Hepatocyte (in vitro differentiated cells): ENCODE measurements around the gene CPM. TPM values are rescaled to one million over a fixed set of nuclear protein-coding genes. Genes with fewer than 3 reads are reported as not detected.

Experiments used
- DNase-seq: peaks from one replicate; pipeline ENCODE4 v3.0.0-alpha.2; 2016; ENCODE audit warnings: low spot score
- H2AFZ ChIP-seq: fragments of 200-600 bp; sonication (generic); 2 replicates; pipeline ENCODE4 v1.6.0; 2016; ENCODE audit warnings: antibody characterized with exemption, mild to moderate bottlenecking
- H3K27ac ChIP-seq: fragments of 200-600 bp; sonication (generic); 2 replicates; pipeline ENCODE4 v1.5.1; 2016; ENCODE audit warnings: mild to moderate bottlenecking
- H3K27me3 ChIP-seq: fragments of 200-600 bp; sonication (generic); 2 replicates; pipeline ENCODE4 v1.6.1; 2016
- H3K36me3 ChIP-seq: fragments of 200-600 bp; sonication (generic); replicated peaks from 2 replicates; pipeline ENCODE4 v1.5.1; 2016; ENCODE audit warnings: low read depth; ENCODE audit not compliant: insufficient read depth
- H3K4me1 ChIP-seq: fragments of 200-600 bp; sonication (generic); 2 replicates; pipeline ENCODE4 v1.5.1; 2016; ENCODE audit warnings: mild to moderate bottlenecking, moderate library complexity; ENCODE audit not compliant: insufficient read depth
- H3K4me2 ChIP-seq: fragments of 200-600 bp; sonication (generic); 2 replicates; pipeline ENCODE4 v1.6.0; 2016
- H3K4me3 ChIP-seq: fragments of 200-600 bp; sonication (generic); 2 replicates; pipeline ENCODE4 v1.5.1; 2016; ENCODE audit warnings: mild to moderate bottlenecking
- H3K79me2 ChIP-seq: fragments of 200-600 bp; sonication (generic); 2 replicates; pipeline ENCODE4 v1.6.0; 2017; ENCODE audit warnings: mild to moderate bottlenecking
- H3K9me2 ChIP-seq: fragments of 200-600 bp; sonication (generic); replicated peaks from 2 replicates; pipeline ENCODE4 v1.6.0; 2017; ENCODE audit warnings: mild to moderate bottlenecking; ENCODE audit not compliant: insufficient read depth
- H3K9me3 ChIP-seq: fragments of 200-600 bp; sonication (generic); 2 replicates; pipeline ENCODE4 v1.5.1; 2016; ENCODE audit warnings: low read depth, mild to moderate bottlenecking
- H4K20me1 ChIP-seq: fragments of 200-600 bp; sonication (generic); 2 replicates; pipeline ENCODE4 v1.6.0; 2016; ENCODE audit warnings: mild to moderate bottlenecking; ENCODE audit not compliant: insufficient read depth, poor library complexity, severe bottlenecking
- CTCF ChIP-seq: fragments of 200-600 bp; sonication (generic); IDR thresholded peaks from 2 replicates; pipeline ENCODE4 v1.5.1; 2016; ENCODE audit warnings: antibody characterized with exemption, mild to moderate bottlenecking; ENCODE audit not compliant: poor library complexity
- EZH2 ChIP-seq: fragments of 200-600 bp; sonication (generic); IDR thresholded peaks from 2 replicates; pipeline ENCODE4 v1.6.1; 2016; ENCODE audit warnings: antibody characterized with exemption, mild to moderate bottlenecking, borderline replicate concordance
- EZH2phosphoT487 ChIP-seq: fragments of 200-600 bp; sonication (generic); IDR thresholded peaks from one replicate; pipeline ENCODE4 v1.6.1; 2018; ENCODE audit warnings: antibody characterized with exemption, mild to moderate bottlenecking, low read depth, moderate library complexity; ENCODE audit not compliant: unreplicated experiment, severe bottlenecking
- WGBS: methylation state at CpG from one replicate; pipeline ENCODE4 v1.1.6; 2016; ENCODE audit warnings: low lambda C conversion rate; ENCODE audit errors: missing lambda C conversion rate; 5-methylcytosine and 5-hydroxymethylcytosine counted together
- polyA plus RNA-seq: library from polyadenylated mRNA; unstranded; fragments of >200 nt; fragmentation: Nextera tagmentation; extraction: Ambion mirVana; gene quantifications from 2 replicates; pipeline ENCODE4 v1.2.1, GENCODE V29; 2016
- total RNA-seq: library from RNA; depleted of rRNA; stranded (reverse); fragments of >200 nt; gene quantifications from 2 replicates; pipeline ENCODE4 v1.2.3, GENCODE V29; 2014

Gene CPM
- total and polyA plus RNA-seq, 2 experiments from 2014 or later = 26.8 to 28.0 TPM

GRCh38 chr12:68978678-68979077 lies 45.7 kb upstream of the CPM start:
- Histone ChIP-seq H3K4me1 (peaks cover 21% of the 10 kb centered on the region), H3K79me2 (no peaks in the 10 kb centered on the region), H2AFZ (no peak overlapping the region), H4K20me1 (no peaks in the 10 kb centered on the region), H3K27me3 (no peaks in the 10 kb centered on the region), H3K9me2 (no peaks in the 10 kb centered on the region), H3K36me3 (no peaks in the 10 kb centered on the region), H3K4me3 (no peak overlapping the region), H3K27ac (no peak overlapping the region), H3K9me3 (no peaks in the 10 kb centered on the region), H3K4me2 (no peak overlapping the region)
- no peak for DNase-seq
- WGBS = 95% methylated on average over 2 of the region's 2 CpGs
- TF ChIP-seq CTCF = no peak
- TF ChIP-seq EZH2 = no peak
- no peak for TF ChIP-seq EZH2phosphoT487

GRCh38 chr12:68977909-68978610 lies 45.1 kb upstream of the CPM start:
- Histone ChIP-seq H3K27me3 (no peaks in the 10 kb centered on the region), H3K9me2 (no peaks in the 10 kb centered on the region)
- DNase-seq = no peak

GRCh38 chr12:68977335-68977734 lies 44.4 kb upstream of the CPM start:
- Histone ChIP-seq H3K4me1 (peaks cover 21% of the 10 kb centered on the region), H3K4me2 (no peak overlapping the region), H3K9me3 (no peaks in the 10 kb centered on the region), H3K9me2 (no peaks in the 10 kb centered on the region), H3K27me3 (no peaks in the 10 kb centered on the region), H4K20me1 (no peaks in the 10 kb centered on the region), H2AFZ (no peak overlapping the region), H3K36me3 (no peaks in the 10 kb centered on the region), H3K4me3 (no peak overlapping the region), H3K79me2 (no peaks in the 10 kb centered on the region), H3K27ac (peak overlapping the region; percentile 4)
- no peak for DNase-seq
- TF ChIP-seq CTCF = no peak
- TF ChIP-seq EZH2 = no peak
- TF ChIP-seq EZH2phosphoT487 = no peak
- 91% methylated on average over 3 of the region's 3 CpGs for whole genome bisulfite sequencing

More at GRCh38 chr12:68977909-68978610, 45.1 kb upstream of the CPM start:
- Histone ChIP-seq H3K4me2 (no peak overlapping the region), H3K4me3 (no peak overlapping the region), H3K79me2 (no peaks in the 10 kb centered on the region), H3K36me3 (no peaks in the 10 kb centered on the region), H2AFZ (no peak overlapping the region), H3K4me1 (peaks cover 21% of the 10 kb centered on the region), H3K27ac (no peak overlapping the region), H3K9me3 (no peaks in the 10 kb centered on the region), H4K20me1 (no peaks in the 10 kb centered on the region)
- WGBS = 96% methylated on average over 1 of the region's 1 CpG
- TF ChIP-seq EZH2phosphoT487 = no peak
- TF ChIP-seq CTCF = no peak
- no peak for TF ChIP-seq EZH2
